Transverse colon (tissue), 3 donors: Measurements from ENCODE around the gene SCTR.

Experiments used
- EP300 ChIP-seq: sonication (generic); formaldehyde crosslinking; IDR thresholded peaks from one replicate; pipeline ENCODE4 v1.6.1; 2017; ENCODE audit warnings: antibody characterized with exemption, low read depth
- POLR2A ChIP-seq: fragments of 450-650 bp; IDR thresholded peaks from one replicate; pipeline ENCODE4 v1.6.1; 2016; ENCODE audit warnings: antibody characterized with exemption, mild to moderate bottlenecking, moderate library complexity
- TF ChIP-seq, protein P1 (sequence below), 5 experiments: fragments of 200-600 bp in 3 of 5; fragments of 450-650 bp in 2 of 5; sonication (generic) in 3 of 5; IDR thresholded peaks; 1 replicate in 2 of 5; 2 replicates in 3 of 5; pipeline ENCODE4 v1.5.1; 2016 to 2017; ENCODE audit warnings: antibody characterized with exemption in 5 of 5, inconsistent platforms in 3 of 5, mild to moderate bottlenecking in 2 of 5, moderate library complexity in 1 of 5

DNA sequence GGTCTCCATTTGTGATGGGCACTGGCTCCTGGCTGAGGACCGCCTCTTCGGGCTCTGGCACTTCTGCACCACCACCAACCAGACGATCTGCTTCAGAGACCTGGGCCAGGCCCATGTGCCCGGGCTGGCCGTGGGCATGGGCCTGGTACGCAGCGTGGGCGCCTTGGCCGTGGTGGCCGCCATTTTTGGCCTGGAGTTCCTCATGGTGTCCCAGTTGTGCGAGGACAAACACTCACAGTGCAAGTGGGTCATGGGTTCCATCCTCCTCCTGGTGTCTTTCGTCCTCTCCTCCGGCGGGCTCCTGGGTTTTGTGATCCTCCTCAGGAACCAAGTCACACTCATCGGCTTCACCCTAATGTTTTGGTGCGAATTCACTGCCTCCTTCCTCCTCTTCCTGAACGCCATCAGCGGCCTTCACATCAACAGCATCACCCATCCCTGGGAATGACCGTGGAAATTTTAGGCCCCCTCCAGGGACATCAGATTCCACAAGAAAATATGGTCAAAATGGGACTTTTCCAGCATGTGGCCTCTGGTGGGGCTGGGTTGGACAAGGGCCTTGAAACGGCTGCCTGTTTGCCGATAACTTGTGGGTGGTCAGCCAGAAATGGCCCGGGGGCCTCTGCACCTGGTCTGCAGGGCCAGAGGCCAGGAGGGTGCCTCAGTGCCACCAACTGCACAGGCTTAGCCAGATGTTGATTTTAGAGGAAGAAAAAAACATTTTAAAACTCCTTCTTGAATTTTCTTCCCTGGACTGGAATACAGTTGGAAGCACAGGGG is 87.1 kb downstream of the SCTR start:
- TF ChIP-seq, protein P1, sequence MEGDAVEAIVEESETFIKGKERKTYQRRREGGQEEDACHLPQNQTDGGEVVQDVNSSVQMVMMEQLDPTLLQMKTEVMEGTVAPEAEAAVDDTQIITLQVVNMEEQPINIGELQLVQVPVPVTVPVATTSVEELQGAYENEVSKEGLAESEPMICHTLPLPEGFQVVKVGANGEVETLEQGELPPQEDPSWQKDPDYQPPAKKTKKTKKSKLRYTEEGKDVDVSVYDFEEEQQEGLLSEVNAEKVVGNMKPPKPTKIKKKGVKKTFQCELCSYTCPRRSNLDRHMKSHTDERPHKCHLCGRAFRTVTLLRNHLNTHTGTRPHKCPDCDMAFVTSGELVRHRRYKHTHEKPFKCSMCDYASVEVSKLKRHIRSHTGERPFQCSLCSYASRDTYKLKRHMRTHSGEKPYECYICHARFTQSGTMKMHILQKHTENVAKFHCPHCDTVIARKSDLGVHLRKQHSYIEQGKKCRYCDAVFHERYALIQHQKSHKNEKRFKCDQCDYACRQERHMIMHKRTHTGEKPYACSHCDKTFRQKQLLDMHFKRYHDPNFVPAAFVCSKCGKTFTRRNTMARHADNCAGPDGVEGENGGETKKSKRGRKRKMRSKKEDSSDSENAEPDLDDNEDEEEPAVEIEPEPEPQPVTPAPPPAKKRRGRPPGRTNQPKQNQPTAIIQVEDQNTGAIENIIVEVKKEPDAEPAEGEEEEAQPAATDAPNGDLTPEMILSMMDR (IDR thresholded peaks at IDR 0.05), result no peak
- TF ChIP-seq EP300 (no peak), POLR2A (no peak)
